Glomerular endothelial cell (primary cell): ENCODE data around the gene COG5. TPM values are rescaled to one million over a fixed set of nuclear protein-coding genes. Genes with fewer than 3 reads are reported as not detected.
A peak's percentile ranks its signal among the peaks of the same experiment; 100 is the strongest.

Source experiments
- DNase-seq: peaks from one replicate; pipeline ENCODE4 v3.0.0-alpha.2; 2011; ENCODE audit warnings: low read depth, low spot score; ENCODE audit errors: extremely low read depth
- total RNA-seq: library from RNA; depleted of rRNA; stranded (reverse); fragments of >200 nt; gene quantifications from 2 replicates; pipeline ENCODE4 v1.2.3, GENCODE V29; 2015

COG5 gene
- total RNA-seq, 1 donor from 2014 or later = 45.3 TPM

DNA sequence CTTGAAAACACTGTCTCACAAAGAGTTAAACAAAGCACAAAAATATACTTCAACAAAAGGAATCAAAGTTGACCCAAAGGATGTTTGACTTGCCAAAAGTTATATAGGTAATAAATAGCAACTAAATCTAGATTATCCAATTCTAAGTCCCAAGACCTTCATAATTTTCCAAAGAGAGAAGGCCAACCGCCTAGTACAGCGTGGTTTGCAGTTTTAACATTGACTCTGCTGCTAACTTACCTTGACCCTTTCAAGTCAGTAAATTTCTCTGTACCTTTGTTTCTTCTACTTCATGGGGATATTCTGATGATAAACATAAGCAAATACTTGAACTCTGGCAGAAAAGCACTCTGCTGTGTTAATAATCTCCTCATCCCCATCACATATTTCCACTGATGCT lies 95.7 kb downstream of the COG5 start:
- no peak for DNase-seq

DNA sequence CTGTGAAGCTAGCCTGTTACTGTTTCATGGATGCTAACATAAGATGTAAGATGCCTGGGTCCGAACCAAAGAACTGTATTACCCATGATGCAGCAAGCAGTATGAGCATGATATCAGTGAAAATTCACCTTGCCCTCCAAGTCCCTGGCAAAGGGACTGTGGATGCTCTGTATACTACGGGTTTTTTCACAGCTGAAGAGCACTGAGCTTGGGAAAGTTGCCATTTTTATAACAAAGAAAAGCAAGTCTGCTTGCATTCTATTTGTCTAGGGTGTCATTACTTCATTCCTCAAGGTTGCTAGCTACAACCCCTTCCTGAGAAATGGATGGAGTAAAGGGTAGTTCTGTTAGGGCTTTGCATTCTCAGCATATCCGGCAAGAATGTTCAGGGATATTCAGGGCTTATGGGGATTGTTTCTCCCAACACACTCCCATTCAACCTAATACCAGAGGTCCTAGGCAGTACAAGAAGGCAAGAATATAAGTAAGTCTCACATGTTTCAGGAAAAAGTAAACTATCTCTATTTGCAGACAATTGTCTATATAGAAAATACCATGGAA lies 99.0 kb downstream of the COG5 start:
- no peak for DNase-seq

DNA sequence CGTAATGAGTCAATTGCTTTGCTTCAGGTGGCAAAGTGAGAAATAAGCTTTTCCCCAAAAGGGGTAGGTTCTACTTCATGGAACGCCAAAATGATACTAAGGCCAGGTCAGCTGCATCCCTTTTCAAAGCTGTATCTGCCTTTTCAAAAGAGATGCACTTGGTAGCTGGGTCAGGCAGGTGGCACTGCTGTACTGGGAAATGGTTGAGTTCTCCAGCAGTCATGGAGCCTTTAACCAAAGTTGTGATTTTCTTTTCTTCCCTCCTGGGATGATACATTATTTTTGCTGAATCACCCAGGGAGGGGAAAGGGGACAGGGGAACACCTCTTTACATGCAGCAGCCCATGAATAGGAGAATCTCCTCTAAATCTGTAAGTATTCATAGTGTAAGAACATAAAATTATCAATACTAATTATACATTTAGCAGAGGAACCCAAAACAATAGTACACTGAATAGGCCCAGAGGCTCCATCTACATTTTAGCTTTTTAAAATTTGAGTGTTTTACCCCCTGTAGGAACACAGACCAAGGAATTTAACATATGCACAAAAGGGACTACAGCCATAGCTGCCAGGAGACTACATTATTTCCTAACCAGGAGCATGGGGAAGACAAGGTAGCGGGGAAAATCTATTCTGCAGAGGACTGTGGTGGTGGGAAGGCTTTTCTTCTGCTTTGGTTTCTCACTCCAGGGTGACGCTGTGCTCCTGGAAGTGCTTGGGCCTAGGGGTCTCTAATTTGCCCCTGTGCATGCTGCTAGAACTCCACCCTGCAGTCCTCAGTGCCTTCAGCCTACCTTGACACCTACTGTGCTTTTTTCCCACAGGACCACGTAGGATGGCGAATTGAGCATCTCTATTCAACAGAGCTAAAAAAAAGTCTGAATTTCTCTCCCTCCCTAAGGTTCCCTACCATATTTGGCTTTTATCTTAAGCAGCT lies 100.3 kb downstream of the COG5 start:
- DNase-seq = peak; percentile 25

DNA sequence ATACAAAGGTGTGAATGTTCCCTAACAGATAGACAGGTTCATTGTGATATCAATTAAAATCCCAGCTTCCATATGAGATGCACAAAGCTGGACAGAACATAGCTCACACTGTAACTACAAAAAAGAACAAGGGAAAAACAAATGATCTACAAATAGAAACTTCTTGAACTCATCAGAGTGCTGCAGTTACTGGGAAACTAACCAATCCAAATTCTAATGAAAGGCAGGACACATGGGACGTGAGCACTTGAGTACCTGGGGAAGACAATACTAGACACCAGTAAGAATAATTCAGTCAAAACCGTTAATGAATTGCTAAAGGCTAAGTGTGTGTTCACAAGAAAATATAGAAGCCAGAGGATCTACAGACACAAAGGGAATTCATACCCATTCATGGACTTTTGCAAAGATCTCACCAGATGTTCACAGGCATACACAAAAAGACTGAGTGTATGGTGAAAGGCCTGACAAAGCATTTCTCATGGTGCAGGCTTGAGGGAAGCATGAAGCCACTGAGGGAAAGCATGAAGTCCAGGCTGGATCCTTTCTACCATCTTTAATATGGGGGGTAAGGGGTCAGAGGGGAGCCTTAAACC lies 101.7 kb downstream of the COG5 start:
- no peak for DNase-seq

DNA sequence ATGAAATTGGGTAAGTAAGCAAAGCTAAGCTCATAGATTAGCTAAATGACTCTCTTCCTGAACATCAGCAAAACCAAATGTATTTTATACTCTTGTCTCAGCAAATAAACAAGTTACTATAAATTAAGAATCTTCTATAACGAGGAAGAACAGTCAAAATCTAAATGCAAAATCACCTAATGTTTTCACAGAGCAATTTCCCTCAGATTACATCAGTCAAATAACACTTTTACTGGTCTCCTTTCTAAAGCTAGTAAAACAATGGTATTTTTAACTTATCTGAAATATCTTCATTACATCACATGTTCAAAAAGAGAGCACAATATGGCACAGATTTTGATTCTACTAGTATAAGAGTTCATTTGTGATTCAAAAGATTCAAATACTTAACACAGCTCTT lies 110.3 kb downstream of the COG5 start:
- no peak for DNase-seq

DNA sequence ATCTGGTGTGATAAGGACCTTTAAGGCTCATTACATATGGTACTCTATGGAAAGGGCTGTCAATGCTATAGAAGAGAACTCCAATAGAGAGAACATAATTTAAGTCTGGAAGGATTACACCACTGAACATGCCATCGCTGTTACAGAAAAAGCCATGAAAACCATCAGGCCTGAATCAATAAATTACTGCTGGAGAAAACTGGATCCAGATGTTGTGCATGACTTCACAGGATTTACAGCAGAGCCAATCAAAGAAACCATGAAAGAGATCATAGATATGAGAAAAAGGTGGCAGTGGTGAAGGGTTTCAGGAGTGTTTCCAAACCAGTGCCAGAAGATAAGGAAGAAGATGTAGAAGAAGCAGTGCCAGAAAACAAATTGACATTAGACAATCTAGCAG lies 112.8 kb downstream of the COG5 start:
- DNase-seq = no peak

DNA sequence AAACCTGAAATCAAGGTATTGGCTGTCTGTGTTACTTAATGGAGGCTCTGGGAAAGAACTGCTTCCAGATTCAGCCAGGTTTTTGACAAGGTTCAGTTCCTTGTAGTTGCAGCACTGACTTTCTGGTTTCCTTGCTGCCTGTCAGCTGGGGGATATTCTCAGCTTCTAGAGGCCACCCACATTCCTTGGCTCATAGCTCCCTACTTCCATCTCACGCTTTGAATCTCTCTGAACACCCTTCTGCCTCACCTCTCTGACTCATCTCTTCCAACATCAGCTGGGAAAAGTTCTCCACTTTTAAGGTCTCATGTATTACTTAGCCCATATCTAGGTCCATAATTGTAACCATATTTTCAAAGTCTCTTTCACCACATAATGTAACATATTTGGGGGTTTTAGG lies 116.7 kb downstream of the COG5 start:
- DNase-seq = no peak

DNA sequence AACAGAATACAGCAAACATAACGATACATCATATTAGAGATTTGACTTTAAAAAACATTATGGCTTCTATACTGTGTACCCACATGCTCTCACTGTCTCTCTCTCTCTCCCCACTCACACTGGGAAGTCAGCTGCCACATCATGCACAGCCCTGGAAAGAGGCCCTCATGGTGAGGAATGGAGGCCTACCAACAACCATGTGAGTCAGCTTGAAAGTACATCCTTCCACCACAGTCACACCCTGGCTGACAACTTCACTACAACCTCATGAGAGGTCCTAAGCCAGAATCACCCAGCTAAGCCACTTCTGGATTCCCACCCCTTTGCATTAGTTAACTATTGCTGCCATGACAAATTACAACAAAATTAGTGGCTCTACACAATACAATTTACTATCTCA lies 117.2 kb downstream of the COG5 start:
- no peak for DNase-seq

DNA sequence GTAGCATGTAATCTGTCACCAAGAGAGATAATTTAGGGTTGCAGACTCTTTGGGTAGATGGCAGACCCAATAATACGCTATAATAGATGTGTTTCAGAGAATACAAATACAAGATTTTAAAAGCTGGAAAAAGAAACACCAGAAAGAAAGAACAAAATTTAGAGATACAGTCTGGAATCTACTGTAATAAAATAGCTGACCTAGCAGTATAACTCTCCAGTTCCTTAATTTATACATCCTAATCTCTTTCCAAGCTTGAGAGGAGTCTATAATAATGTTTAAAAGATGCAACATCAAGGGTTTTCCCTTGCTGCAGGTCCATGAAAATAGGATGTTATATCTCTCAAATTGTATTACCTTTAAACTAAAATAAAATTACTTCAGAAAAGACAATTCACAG lies 121.0 kb downstream of the COG5 start:
- DNase-seq = no peak

DNA sequence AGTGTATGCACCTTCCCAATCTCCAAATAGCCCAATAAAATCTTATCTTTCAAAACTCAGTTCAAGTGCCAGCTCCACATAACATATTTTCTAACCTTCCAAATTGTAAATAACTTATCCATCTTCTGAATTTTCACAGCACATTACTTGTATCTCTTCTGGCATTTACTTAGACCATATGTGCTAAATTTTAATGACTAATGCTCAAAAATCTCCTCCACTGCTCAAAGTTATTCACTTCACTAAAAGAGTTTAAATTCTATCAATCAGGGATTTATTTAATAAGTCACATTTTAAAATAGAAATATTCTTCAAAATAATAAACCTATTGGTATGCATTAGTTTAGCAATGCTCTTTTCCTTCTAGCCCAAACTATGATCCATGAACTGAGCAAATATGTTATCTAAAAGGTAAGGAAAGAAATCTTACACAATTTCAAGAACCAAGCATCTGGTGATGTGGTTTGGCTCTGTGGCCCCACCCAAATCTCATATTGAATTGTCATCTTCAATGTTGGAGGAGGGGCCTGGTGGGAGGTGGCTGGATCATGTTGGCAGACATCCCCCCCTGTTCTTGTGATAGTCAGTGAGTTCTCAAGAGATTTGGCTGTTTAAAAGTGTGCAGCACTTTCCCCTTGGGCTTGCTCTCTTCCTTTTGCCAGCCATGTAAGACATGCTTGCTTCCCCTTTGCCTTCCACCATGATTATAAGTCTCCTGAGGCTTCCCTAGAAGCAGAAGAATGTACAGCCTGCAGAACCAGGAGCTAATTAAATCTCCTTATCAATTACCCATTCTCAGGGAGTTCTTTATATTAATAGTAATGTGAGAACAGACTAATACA lies 121.9 kb downstream of the COG5 start:
- DNase-seq = no peak

DNA sequence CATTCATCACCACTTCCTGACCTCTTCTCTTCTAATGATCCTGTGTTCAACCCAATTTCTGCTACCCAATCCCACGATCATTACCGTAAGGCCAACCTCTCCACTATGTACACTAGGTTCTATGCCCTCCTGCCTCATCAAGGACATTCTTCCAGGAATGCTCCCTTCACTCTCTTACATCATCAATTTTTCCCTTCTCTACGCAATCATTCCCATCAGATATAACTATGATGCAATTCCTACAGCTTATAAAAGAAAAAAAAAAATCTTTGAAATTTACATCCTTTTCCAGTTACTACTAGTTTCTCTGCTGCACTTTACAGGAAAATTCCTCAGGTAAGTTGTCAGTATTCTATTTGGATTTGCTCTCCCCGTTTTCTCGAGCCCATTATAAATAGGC lies 124.7 kb downstream of the COG5 start:
- DNase-seq = no peak

DNA sequence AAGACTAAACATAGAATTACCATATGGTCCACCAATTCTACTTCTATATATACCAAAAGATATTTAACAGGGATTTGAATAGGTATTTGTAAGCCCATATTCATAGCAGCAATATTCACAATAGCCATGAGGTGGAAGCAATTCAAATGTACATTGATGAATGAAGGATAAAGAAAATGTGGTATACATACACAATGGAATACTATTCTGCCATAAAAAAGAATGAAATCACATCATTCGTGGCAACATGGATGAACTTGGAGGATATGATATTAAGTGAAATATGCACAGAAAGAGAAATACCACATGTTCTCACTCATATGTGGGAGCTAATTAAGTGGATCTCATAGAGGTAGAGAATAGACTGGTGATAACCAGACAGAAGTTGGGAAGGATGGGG lies 128.0 kb downstream of the COG5 start:
- no peak for DNase-seq

DNA sequence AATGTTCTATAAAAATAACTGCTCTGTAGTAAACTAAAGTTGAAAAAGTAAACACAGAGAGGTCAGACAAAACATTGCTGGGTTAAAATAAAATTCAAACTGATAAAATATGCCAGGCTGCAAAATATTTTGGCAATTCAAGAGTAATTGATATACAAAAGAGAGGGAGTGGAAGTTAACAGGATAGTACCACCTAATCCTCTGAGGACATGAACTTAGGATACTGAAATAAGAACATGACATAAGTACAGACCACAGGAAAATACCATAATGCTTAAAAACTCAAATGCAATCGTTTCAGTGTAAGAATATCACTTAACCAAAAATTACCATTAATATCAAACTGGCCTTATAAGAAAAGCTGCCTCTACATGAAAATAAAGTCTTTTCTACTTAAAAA lies 131.5 kb downstream of the COG5 start:
- DNase-seq = no peak

DNA sequence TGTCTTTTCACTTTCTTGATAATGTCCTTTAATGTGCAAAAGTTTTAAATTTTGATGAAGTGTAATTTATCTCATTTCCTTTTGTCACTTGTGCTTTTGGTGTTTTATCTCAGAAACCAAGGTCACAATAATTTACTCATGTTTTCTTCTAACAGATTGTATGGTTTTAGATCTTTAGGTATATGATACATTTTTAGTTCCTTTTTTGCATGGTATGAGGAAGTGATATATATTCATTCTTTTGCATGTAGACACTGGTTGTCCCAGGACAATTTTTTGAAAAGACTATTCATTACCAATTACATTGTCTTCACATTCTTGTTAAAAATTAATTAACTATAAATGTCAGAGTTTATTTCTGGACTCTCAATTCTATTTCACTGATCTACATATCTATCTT lies 133.7 kb downstream of the COG5 start:
- DNase-seq = no peak

DNA sequence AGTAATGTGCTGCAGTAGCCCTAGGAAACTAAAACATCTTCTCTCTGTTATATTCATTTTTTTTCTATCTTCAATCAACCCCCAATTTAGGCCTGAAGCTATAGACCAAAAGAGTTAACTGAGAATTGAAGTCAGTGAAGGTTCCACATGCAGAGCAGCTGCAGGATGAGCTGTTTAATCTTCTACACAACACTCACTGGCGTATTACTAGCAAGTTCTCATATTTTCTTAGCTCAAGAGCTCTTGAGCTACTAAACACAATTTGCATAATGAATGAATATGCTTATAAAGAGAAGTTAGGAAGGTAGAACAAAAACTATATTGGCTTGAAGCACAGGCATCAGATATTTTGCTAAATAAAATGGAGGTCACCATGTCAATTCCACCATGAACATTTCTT lies 135.1 kb downstream of the COG5 start:
- DNase-seq = no peak

DNA sequence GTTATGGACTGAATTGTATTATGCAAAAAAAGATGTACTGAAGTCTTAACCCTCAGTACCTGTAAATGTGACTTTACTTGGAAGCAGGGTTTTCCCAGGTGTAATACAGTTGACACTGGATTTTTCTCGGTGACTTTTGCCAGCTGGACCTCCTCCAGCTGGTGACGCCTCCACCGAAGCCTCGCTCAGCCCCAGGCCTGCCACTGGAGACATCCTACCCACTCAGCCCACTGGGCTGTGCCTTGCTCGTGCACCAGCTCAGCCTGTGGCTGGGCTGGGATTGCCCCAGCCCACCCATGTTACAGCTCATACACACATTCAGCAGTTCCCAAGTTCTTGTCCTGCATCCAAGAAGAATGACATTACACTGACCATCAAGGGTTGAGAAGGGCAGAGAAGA lies 136.3 kb downstream of the COG5 start:
- no peak for DNase-seq

DNA sequence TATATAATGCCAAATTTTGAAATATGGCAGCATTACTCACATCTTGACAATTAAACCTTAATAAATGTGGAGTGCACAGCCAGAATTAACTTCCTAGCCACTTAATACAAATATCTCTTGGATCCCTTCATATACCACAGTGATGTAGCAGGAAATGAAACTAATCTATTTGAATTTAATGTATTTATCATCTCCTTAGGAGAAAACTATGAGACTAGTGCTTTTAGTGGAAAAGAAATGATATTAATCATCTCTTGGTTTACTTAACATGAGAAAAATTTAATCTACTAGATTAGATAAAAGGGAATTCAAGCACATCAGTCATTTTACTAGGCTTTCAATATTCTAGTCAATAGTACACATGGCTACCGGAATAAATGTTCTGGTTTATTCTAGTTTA lies 149.5 kb downstream of the COG5 start:
- no peak for DNase-seq

DNA sequence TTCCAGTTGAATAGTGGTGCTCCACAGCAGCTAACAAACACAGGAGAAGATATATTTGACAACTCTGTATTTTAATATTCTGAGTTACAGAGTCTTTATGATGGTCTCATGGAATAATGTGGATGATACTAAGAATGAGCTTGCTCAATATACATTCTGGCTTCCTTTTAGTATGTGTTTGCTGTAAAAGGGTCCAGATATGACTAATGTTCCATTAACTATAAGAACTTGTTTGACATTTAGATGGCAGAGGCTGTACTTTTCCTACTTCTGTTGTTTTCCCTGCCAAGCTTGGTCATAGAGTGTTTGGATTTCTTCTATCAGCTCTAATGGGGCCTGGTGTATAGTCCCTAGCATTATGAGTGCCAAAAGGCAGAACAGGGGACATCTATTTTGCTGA lies 155.4 kb downstream of the COG5 start:
- DNase-seq = no peak

DNA sequence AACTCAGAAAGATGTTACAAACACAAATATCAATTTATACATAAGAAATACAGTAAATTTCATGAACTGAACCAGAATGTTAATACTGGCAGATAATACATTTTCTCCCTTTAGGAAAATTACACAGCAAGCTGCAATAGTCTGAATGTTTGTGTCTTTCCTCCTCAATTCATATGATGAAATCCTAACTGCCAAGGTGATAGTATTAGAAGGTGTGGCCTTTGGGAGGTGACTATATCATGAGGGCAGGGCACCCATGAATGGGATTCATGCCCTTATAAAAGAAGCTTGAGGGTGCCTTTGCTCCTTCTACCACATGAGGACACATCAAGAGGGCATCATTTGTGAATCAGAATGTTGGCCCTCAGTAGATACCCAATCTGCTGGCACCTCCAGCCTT lies 158.2 kb downstream of the COG5 start:
- DNase-seq = no peak

DNA sequence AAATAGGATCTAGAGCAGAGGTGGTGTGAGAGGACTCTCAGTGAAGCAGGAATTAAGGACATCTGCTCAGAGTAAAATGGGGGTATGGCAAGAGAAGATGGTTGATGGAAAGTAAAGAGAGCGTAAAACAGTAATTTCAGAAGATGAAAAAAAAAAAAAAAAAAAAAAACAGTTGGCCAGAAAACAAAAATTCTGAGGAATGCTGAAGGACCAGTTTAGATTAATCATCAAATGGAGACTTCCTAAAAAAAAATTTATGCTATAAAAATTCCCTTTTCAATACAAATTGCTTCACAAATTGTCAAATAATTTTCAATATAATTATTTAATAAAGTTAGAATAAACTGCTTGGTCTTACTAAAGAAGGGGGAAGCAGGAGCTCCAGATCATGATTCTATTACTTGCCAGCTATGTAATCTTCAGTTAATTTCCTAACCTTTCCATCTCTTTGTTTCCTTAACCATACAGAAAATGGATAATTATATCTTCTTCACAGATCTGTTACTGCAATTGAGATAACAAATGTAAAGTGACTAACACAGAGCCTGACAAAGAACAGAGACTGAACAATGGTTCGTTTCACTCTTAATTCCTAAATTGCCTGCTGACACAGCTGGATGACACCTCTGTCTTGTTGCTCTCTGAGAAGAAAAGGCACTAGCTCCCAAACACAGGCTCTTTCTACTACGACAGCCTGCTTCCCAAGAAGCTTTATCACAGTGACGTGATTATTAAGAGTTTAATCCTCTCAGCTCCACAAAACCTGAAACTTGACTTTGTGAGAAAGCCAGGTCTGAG lies 158.8 kb downstream of the COG5 start:
- DNase-seq = no peak
